ENCODE results near the gene CHAF1A.
A peak's percentile ranks its signal among the peaks of the same experiment; 100 is the strongest.

CHAF1A gene

DNA sequence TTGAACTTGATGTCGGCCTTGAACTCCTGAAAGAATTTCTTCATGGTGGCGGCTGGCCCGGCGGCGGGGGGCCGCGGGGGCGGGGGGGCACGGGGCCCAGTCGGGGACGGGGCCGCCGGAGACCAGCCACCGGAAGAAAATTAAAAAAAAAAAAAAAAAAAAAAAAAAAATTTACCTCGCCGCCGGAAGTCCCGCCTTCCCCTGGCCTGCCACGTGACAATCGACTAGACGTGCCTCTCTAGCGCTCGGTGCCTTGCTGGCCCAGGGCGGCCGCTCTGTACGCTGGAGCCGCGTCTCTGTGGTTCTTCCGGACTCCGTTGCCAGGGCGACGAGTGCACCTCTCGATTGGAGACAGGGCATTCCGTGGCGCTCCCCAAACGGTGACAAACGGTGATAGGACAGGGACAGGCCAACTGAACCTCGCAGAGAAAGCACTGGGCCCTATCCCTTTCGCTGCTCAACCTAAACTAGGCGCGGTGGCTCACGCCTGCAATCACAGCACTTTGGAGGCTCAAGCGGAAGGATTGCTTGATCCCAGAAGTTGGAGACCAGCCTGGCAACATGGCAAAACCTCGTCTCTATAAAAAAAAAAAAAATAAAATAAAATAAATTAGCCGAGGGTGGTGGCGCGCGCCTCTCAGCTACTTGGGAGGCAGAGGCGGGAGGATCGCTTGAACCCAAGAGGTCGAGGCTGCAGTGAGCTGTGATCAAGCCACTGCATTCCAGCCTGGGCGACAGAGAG lies 55.4 kb downstream of the CHAF1A start, which contains the start of gene UBXN6:
TSS of gene UBXN6 (minus strand) at position 141 of the 742 bp plus-strand sequence. CDS start at position 44, 97 bp downstream.
- peak; percentile 93 for DNase-seq

DNA sequence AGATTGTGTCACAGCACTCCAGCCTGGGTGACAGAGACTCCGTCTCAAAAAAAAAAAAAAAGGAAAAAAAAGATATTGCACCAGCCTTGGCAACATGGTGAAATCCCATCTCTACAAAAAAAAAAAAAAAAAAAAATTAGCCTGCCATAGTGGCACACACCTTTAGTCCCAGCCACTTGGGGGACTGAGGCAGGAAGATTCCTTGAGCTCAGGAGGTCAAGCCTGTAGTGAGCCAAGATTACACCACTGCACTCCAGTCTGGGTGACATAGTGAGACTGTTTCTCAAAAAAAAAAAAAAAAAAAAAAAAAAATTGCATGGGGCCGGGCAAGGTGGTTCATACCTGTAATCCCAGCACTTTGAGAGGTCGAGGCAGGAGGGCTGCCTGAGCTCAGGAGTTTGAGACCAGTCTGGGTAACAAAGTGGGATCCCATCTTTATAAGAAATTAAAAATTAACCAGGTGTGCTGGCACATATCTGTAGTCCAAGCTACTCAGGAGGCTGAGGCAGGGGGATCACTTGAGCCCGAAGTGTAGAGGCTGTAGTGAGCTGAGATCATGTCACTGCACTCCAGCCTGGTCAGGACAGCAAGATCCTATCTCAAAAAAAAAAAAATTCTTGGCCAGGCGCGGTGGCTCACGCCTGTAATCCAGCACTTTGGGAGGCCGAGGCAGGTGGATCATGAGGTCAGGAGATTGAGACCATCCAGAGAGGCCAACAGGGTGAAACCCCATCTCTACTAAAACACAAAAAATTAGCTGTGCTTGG lies 62.6 kb downstream of the CHAF1A start:
- no peak for DNase-seq

DNA sequence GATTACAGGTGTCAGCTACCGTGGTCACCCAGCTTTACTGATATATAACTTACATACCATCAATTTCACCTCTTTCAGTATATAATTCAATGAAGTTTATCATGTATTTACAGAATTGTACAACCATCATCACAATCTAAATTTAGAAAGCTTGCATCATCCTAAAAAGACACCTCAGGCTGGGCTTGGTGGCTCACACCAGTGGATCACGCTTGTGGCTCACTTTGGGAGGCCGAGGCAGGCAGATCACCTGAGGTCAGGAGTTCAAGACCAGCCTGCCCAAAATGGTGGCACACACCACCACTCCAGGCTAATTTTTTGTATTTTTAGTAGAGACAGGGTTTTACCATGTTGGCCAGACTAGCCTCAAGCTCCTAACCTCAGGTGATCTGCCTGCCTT lies 65.4 kb downstream of the CHAF1A start:
- DNase-seq, result no peak

DNA sequence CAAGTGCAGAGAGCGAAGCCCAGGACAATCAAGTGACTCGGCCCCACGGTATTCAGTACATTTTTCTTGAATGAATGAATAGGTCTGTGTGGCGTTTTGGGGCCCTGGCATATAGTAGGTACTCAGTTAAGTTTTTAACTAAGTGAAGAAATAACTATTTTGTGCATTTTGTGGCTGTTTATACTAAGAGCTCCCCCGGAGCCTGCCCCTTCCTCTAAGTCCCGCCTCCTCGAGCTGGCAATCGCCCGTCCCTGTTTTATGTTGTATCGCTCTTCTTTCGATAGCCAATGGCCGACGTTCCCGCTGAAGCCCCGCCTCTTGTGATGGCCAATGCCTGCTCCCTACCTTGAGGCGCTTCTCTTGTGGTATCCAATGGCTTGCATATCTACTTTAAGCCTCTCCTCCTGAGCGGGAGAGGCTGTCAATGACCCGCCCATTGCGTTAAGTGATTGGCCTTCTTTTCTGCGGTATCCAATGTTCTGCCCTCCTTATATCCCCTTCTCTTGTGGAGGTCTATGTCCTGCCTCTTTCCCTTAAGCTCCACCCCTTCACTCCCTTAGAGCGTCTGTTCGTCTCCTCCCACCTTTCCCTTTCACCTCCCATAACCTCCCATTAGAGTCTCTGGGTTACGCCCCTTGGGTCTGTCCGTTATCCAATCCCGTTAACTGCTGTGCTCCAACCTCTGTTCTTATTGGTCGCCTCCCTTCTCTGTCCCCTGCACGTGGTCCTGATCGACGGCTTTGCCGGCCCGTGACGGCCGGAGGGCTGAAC lies 69.1 kb downstream of the CHAF1A start:
- DNase-seq, result peak; percentile 100

DNA sequence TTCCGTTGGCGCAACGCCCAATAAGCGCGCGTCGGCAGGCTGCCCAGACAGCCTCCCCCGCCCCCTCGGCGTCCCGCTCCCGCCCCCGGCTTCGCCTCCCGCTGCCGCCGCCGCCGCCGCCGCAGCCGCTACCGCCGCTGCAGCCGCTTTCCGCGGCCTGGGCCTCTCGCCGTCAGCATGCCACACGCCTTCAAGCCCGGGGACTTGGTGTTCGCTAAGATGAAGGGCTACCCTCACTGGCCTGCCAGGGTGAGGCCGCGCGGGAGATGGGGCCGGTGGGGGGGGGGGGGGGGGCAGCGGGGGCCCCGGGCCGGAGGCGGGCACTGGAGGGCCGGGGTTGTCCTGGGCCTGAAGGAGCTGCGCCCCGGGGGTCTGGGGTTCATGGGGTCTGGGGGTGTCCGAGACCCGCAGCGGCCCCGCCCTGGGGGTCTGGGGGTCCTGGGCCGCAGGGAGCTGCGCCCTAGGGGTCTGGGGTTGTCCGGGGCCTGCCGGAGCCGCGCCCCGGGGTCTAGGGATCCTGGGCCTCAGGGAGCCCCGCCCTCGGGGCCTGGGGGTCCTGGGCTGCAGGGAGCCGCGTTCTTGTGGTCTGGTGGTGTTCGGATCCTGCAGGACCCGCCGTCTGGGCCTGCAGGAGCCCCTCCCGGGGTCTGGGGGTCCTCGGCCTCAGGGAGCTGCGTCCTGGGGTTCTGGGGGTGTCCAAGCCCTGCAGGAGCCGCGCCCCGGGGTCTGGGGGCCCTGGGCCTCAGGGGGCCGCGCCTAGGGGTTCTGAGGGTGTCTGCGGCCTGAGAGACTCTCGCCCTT lies 69.9 kb downstream of the CHAF1A start, which contains the start of gene HDGFL2:
TSS of gene HDGFL2 (plus strand) at position 124 of the 801 bp plus-strand sequence. CDS start at position 178, 54 bp downstream.
- DNase-seq, result no peak

DNA sequence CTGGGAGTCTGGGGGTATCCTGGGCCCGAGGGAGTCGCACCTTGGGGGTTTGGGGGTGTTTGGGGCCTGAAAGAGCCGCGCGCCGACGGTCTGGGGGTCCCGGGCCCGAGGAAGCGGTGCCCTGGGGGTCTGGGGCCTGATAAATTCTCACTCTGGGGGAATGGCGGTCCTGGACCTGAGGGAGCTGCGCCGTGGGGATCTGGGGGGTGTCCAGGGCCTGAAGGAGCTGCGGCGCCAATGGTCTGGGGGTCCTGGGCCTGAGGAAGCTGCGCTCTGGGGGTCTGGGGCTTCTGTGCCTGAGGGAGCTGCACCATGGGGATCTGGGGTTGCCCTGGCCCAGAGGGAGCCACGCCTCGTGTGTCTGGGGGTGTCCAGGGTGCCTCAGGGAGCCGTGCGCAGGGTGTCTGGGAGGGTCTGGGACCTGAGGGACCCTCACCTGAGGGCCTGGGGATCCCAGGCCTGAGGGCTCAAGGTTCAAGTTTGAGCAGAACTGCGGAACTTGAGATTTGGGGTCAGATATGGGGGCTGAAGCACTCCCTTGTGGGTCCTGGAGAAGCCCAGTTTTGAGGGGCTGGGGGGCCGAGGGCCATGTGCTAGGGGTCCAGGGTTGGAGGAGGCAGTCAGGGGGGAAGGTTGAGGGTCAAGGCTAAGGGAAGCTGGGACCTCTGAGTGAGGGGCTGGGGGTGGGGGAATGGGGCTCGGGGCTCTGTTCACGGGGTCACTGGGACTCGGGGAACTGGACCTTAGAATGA lies 70.7 kb downstream of the CHAF1A start:
- no peak for DNase-seq

DNA sequence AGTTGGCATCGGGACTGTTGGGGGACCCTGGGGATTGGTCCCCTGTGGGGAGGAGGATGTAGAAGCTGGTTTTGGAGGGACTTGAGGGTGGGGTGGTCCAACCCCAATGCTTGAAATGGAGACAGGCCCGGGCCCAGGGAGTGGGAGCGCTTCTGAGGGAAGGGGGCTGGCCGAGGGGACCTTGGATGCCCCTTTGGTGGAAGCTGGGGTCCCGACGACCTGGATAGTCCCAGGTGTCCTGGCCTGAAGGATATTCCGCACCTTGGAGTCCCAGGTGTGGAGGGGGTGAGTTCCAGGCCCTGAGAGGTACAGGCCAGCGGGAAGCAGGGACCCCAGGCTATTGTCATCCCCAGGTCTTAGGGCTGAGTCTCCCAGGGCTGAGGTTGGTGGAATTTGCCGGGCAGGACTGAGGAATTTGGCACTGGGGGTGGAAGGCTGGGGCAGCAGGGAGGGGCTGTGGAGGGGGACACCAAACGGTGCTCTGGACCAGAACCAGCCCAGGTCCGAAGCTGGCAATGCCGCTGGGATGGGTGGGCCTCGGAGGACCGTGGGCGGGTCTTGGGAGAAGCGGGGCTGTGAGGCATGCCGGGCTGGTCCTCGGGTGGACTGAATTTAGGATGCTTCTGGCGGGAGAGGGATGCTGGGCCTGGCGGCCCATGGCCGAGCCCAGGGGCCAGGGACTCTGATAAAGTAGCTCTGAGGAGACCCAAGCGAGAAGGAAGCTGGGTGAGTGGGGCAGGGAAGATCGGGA lies 71.5 kb downstream of the CHAF1A start:
- DNase-seq, result no peak

DNA sequence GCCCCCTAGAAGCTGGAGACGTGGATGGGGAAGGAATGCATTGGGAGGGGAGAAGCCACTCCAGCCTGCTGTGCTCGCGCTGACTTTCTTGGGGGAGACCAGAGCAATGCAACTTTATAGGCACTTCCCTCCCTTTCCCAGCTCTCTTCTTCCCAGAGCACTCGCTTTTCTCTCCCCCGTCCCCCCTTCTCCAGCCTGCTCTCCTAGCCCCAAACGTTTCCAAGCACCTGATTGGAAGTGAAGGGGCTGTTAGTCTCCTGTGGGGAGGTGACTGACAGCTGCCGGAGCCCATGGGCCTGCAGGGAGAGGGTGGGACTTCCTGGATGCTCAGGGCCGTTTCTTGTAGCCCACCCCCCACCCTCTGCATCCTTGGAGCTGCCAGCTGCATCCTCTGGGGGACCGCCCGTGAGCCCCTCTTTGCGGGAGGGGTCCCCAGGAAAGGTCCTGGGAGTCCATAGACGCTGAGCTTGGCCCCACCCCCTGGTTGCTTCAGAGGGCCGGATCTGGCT lies 72.1 kb downstream of the CHAF1A start:
- no peak for DNase-seq

DNA sequence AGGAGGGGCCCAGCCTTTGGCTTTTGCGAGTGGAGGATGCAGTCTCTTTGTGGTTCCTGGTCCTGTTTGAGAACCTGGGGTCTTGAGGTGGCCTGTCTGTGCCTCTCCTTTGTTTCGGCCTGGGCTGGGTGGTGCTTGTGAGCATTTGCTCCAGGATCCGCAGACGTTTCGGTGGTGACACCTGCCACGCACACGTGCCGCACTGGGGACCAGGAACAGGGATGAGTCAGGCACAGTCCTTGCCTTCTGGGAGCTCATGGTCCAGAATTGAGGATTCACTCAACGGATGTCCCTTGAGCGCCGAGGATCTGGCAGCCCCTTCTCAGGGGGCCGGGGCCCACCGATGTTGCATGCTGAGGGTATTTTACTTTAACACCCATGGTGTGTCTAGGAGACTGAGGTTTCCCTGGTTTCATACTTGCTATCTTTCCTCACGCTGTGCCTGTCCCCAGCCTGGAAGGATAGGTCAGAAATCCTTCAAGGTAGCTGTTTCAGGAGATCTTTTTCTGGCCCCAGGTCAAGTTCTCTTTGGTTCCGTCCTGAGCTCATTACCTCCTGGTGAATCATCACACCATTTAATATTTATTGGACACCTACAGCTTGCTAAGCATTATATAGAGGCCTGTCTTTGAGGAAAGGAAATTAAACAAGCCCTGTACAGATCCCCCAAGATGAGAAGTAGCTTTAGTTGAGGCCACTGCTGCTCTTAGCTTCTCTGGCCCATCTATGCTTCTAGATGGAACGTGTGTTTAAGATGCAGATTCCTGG lies 74.8 kb downstream of the CHAF1A start:
- no peak for DNase-seq

DNA sequence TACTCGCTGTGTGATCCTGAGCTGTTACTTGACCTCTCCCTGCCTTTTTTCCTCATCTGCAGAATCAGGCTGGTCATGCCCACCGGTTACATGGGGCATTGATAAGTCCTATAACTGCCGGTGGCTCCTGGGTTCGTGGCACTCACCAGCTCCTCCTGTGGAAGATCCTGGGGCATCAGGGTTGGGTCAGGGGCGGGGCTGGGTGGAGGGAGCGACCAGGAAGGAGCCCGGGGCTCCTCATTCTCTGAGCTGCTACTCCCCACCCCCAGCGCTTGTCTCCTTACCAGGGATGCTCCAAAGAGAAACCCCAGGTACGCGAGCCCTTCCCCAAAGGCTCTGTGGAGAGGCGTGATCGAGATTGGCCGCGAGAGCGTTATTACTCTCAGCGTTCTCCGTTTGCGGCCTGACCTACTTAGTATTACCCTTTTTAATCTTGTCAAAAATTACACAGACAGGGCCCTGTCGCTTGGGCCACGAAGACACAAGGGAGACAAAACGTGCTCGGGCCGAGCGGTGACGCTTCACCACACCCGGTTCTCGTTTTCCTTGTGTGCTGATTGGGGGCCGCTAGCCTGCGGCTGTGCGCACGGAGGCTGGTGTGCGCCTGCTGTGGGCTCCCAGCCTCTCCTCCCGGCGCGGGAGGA lies 80.4 kb downstream of the CHAF1A start:
- DNase-seq, result no peak

DNA sequence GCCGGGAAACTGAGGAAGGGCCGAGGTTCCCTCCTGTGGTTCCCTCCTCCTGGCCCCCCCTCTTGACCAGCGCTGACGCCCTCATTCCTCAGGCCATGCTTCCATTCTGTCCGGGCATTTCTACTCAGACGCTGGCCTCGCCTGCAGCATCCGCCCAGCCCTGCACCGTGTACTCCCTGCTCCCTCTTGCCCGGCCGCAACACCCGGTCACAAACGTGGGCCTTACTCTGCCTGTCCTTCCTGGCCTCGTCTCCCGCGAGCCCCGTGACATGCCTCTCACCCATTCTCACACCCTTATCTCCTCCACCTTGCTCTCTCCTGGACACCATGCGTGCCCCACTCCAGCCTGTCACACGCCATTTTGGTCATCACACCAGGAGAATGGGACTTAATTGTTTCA lies 80.9 kb downstream of the CHAF1A start:
- DNase-seq, result no peak

DNA sequence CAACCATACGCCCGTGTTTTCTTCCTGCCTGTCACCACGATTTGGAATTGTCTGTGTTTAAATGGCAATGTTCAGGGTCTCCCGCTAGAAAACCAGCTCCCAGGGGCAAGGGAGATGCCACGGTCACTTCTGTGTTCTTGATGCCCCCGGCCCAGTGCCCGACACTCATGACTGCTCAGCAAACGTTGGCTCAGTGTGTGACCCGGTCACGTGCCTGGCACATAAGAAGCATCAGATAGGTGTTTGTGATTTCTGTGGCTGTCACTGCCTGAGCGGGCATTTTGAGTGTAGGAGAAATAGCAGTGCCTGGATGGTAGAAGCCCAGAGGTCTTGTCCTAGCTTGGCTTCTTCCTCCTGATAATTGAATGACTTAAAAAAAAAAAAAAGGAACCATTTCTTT lies 85.1 kb downstream of the CHAF1A start:
- no peak for DNase-seq

DNA sequence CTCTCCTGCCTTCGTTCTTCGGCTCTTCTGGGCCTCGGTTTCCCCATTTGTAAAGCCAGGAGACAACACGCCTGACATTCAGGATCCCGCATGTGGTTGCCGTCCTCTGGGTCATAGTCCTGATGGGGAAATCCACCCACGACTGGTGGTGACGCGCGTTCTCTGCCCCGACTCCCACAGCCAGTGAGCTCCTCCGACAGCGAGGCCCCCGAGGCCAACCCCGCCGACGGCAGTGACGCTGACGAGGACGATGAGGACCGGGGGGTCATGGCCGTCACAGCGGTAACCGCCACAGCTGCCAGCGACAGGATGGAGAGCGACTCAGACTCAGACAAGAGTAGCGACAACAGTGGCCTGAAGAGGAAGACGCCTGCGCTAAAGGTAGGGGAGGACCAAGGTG lies 86.1 kb downstream of the CHAF1A start:
- DNase-seq, result no peak

DNA sequence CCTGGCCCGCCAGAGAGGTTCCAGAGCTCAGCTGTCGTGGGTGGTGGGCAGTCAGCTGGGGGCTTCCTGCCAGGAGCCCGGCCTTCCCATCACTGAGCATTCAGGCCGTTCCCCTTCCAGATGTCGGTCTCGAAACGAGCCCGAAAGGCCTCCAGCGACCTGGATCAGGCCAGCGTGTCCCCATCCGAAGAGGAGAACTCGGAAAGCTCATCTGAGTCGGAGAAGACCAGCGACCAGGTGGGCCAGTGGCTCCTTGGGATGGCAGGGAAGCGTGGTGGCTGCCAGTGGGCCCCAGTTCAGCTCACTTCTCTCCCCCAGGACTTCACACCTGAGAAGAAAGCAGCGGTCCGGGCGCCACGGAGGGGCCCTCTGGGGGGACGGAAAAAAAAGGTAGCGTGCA lies 89.0 kb downstream of the CHAF1A start:
- no peak for DNase-seq

DNA sequence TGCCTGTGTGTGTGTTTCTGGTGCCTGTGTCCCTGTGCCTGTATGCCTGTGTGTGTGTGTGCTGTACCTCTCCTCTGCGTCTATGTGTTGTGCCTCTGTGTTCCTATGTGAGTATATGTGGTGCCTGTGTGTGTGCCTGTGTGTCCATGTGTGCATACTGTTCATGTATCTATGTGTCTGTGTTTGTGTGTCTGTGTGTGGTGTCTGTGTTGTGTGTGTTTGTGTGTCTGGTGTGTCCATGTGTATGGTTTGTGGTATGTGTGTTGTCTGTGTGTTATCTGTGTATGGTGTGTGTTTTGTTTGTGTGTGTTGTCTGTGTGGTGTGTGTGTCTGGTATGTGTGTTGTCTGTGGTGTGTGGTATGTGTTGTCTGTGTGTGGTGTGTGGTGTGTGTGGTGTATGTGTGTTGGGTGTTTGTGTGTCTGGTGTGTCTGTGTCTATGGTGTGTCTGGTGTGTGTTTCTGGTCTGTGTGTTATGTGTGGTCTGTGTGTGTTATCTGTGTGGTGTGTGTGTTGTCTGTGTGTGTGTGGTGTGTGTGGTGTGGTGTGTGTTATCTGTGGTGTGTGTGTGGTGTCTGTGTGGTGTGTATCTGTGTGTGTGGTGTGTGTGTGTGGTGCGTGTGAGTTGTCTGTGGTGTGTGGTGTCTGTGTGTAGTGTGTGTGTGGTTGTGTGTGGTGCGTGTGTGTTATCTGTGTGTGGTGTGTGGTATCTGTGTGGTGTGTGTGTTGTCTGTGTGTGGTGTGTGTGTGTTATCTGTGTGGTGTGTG lies 90.1 kb downstream of the CHAF1A start:
- DNase-seq, result no peak
